A549 (cell line): ENCODE measurements around the gene SLC20A1. TPM values are rescaled to one million over a fixed set of nuclear protein-coding genes. Genes with fewer than 3 reads are reported as not detected.
"Not testable (repeated sequence)": the region's sequence is repeated elsewhere in the genome, so short reads cannot be mapped to it uniquely, and the experiment has no call there.

Experiments
- ATAC-seq, 2 experiments: fragments of 200-7000 bp in 1 of 2; fragments of >200 bp in 1 of 2; cut with Nextera tagmentation in 1 of 2; cut with Tn5 transposase in 1 of 2; 3 replicates each; pipeline versions ENCODE4 v1.8.0 to v1.9.1; 2018 to 2020; ENCODE audit warnings: mild to moderate bottlenecking in 1 of 2, moderate library complexity in 1 of 2
- CTCF ChIA-PET: fragments of 300-600 bp; sonication (Branson Sonifier 250); formaldehyde crosslinking; extraction: SDS; loops from one replicate; lab custom pipeline; 2021; ENCODE audit warnings: antibody characterized with exemption, inconsistent platforms; lab: Yijun Ruan, JAX
- POLR2A ChIA-PET: fragments of 350-600 bp; formaldehyde crosslinking; extraction: SDS; loops from one replicate; lab custom pipeline; 2021; ENCODE audit warnings: antibody characterized with exemption, inconsistent platforms; lab: Yijun Ruan, JAX
- DNase-seq, 2 experiments: peaks; one replicate each; pipeline versions ENCODE4 v3.0.0 to v3.0.0-alpha.2; 2011 to 2016; ENCODE audit warnings: low read depth in 1 of 2, low spot score in 1 of 2
- FAIRE-seq: peaks from 2 replicates; lab custom pipeline; 2011; peaks lifted over from hg19 to GRCh38; lab: Jason Lieb, UNC
- H3K27ac ChIP-seq, 2 experiments: fragments of >200 bp; sonication (Bioruptor Twin); formaldehyde crosslinking; 3 replicates each; pipeline ENCODE4 v1.5.1; 2016 to 2017
- H3K4me1 ChIP-seq: fragments of >200 bp; sonication (Bioruptor Twin); formaldehyde crosslinking; 3 replicates; pipeline ENCODE4 v1.6.1; 2016
- H3K4me2 ChIP-seq: fragments of >200 bp; sonication (Bioruptor Twin); formaldehyde crosslinking; 3 replicates; pipeline ENCODE4 v1.6.1; 2016
- H3K4me3 ChIP-seq: fragments of >200 bp; sonication (Bioruptor Twin); formaldehyde crosslinking; 3 replicates; pipeline ENCODE4 v1.5.1; 2016
- H3K9me3 ChIP-seq: fragments of >200 bp; sonication (Bioruptor Twin); formaldehyde crosslinking; 3 replicates; pipeline ENCODE4 v1.6.1; 2016
- ATOH8 ChIP-seq: fragments of 250-450 bp; sonication (Bioruptor Pico); IDR thresholded peaks from 2 replicates; pipeline ENCODE4 v1.5.0; 2020; ENCODE audit warnings: low read depth, mild to moderate bottlenecking, moderate library complexity
- CBX8 ChIP-seq: fragments of 200-600 bp; sonication (generic); IDR thresholded peaks from 2 replicates; pipeline ENCODE4 v1.6.1; 2016
- E2F6 ChIP-seq: IDR thresholded peaks from 2 replicates; pipeline ENCODE4 v1.6.1; 2012; ENCODE audit warnings: low read depth, borderline replicate concordance
- FOSB ChIP-seq: fragments of 250-450 bp; sonication (Bioruptor Pico); IDR thresholded peaks from 2 replicates; pipeline ENCODE4 v1.5.0; 2020; ENCODE audit warnings: mild to moderate bottlenecking, moderate library complexity
- FOSL2 ChIP-seq, 2 experiments: fragments of 450-650 bp in 1 of 2; fragments of >200 bp in 1 of 2; sonication (Bioruptor Twin) in 1 of 2; formaldehyde crosslinking; IDR thresholded peaks; 2 replicates each; pipeline versions ENCODE4 v1.5.0 to v1.6.1; 2016 to 2020; ENCODE audit warnings: mild to moderate bottlenecking in 1 of 2, moderate library complexity in 1 of 2
- HMGXB4 ChIP-seq: fragments of 250-450 bp; sonication (Bioruptor Pico); IDR thresholded peaks from 2 replicates; pipeline ENCODE4 v1.5.0; 2021; ENCODE audit warnings: mild to moderate bottlenecking, moderate library complexity, borderline replicate concordance
- HOXA7 ChIP-seq: fragments of 250-450 bp; sonication (Bioruptor Pico); IDR thresholded peaks from 2 replicates; pipeline ENCODE4 v1.5.0; 2020; ENCODE audit warnings: mild to moderate bottlenecking, moderate library complexity
- HOXB5 ChIP-seq: fragments of 250-450 bp; sonication (Bioruptor Pico); IDR thresholded peaks from 2 replicates; pipeline ENCODE4 v1.5.0; 2020; ENCODE audit warnings: mild to moderate bottlenecking, moderate library complexity
- JUN ChIP-seq, 2 experiments: fragments of >200 bp; sonication (Bioruptor Twin); formaldehyde crosslinking; IDR thresholded peaks; 2 replicates in 1 of 2; 3 replicates in 1 of 2; pipeline ENCODE4 v1.6.1; 2016 to 2017
- KDM1A ChIP-seq: fragments of 200-600 bp; sonication (generic); IDR thresholded peaks from 2 replicates; pipeline ENCODE4 v1.6.1; 2016; ENCODE audit warnings: low read depth, mild to moderate bottlenecking
- MAZ ChIP-seq: fragments of 150-350 bp; IDR thresholded peaks from 2 replicates; pipeline ENCODE4 v1.6.1; 2014; ENCODE audit warnings: antibody characterized with exemption, low read depth, low read length, borderline replicate concordance
- MYC ChIP-seq: IDR thresholded peaks from 2 replicates; pipeline ENCODE4 v1.6.1; 2012; ENCODE audit warnings: mild to moderate bottlenecking, inconsistent platforms, low read length, improper control_type of control experiment, borderline replicate concordance
- NFE2L2 ChIP-seq: fragments of 150-350 bp; conservative IDR thresholded peaks from 2 replicates; pipeline ENCODE4 v1.6.1; 2014; ENCODE audit warnings: low read length
- POLR2A ChIP-seq: IDR thresholded peaks from 2 replicates; pipeline ENCODE4 v1.6.1; 2012; ENCODE audit warnings: mild to moderate bottlenecking, low read length
- POLR2AphosphoS2 ChIP-seq: conservative IDR thresholded peaks from 2 replicates; pipeline ENCODE4 v1.6.1; 2012; ENCODE audit warnings: low read length, improper control_type of control experiment, inconsistent platforms
- RARB ChIP-seq: fragments of 250-450 bp; sonication (Bioruptor Pico); IDR thresholded peaks from 2 replicates; pipeline ENCODE4 v1.8.0; 2021; ENCODE audit warnings: mild to moderate bottlenecking, moderate library complexity
- RCOR1 ChIP-seq: fragments of 150-350 bp; IDR thresholded peaks from 2 replicates; pipeline ENCODE4 v1.6.1; 2014; ENCODE audit warnings: antibody characterized with exemption, low read length, low read depth
- RFX5 ChIP-seq: fragments of 450-650 bp; IDR thresholded peaks from 2 replicates; pipeline ENCODE4 v1.7.1; 2014; ENCODE audit warnings: antibody characterized with exemption, mild to moderate bottlenecking, moderate library complexity
- SMC3 ChIP-seq: fragments of >200 bp; sonication (Bioruptor Twin); formaldehyde crosslinking; IDR thresholded peaks from 3 replicates; pipeline ENCODE4 v1.6.1; 2018; ENCODE audit warnings: inconsistent platforms
- ZC3H11A ChIP-seq: fragments of 450-650 bp; IDR thresholded peaks from 2 replicates; pipeline ENCODE4 v1.6.1; 2014; ENCODE audit warnings: antibody characterized with exemption, mild to moderate bottlenecking
- ZNF302 ChIP-seq: fragments of 250-450 bp; sonication (Bioruptor Pico); IDR thresholded peaks from 2 replicates; pipeline ENCODE4 v1.9.0; 2021; ENCODE audit warnings: inconsistent platforms, mild to moderate bottlenecking, moderate library complexity
- WGBS: methylation state at CpG from one replicate; pipeline ENCODE4 v1.1.6; 2017; ENCODE audit errors: missing lambda C conversion rate; 5-methylcytosine and 5-hydroxymethylcytosine counted together
- polyA plus RNA-seq, 4 experiments: library from polyadenylated mRNA; depleted of rRNA in 3 of 4; stranded (reverse); fragments of >200 nt; fragmentation: RNase III in 1 of 4; extraction: RNeasy Plus Mini Kit Qiagen cat#74134 plus additional on column Dnase treatment in 1 of 4; gene quantifications; 2 replicates in 3 of 4; 3 replicates in 1 of 4; pipeline ENCODE4 v1.2.3, GENCODE V29; 2011 to 2017
- TF ChIP-seq, protein P1 (sequence below): fragments of >200 bp; sonication (Bioruptor Twin); formaldehyde crosslinking; IDR thresholded peaks from 2 replicates; pipeline ENCODE4 v1.6.1; 2016
- TF ChIP-seq, protein P2 (sequence below): fragments of >200 bp; sonication (Bioruptor Twin); formaldehyde crosslinking; IDR thresholded peaks from 3 replicates; pipeline ENCODE4 v1.5.1; 2016

The SLC20A1 gene
- polyA plus RNA-seq, 2 of the 4 experiments (the other 2 are of a cell fraction) = 83.6 to 86.8 TPM

DNA sequence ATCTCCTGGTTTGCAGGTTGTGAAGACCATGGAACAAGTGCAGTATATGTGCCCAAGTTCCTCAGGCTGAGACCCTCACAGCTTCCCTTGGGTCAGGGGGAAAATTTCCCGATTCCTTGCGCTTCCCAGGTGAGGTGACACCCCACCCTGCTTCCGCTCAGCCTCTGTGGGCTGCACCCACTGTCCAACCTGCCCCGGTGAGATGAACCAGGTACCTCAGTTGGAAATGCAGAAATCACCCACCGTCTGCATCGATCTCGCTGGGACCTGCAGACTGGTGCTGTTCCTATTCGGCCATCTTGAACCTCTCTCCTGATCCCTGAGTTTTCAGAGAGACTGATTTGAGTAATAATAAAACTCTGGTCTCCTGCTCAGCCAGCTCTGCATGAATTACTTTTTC, 30.7 kb upstream of the SLC20A1 start:
- H3K4me1 ChIP-seq = no peaks in the 10 kb centered on the region
- no peak for TF ChIP-seq CBX8
- TF ChIP-seq HOXA7 (CRISPR knock-in tag) = no peak
- no peak for TF ChIP-seq RCOR1
- no peak for TF ChIP-seq E2F6
- no peak for TF ChIP-seq FOSB (CRISPR knock-in tag)
- no peak for TF ChIP-seq HOXB5 (CRISPR knock-in tag)
- TF ChIP-seq POLR2A = no peak
- no peak for TF ChIP-seq RFX5
- no peak for TF ChIP-seq FOSL2 (IDR thresholded peaks at IDR 0.05)
- TF ChIP-seq FOSL2 (CRISPR knock-in tag; IDR thresholded peaks at IDR 0.05) = no peak
- no peak for DNase-seq
- H3K4me3 ChIP-seq = no peak overlapping the region
- H3K27ac ChIP-seq = no peak overlapping the region
- no peaks in the 10 kb centered on the region for H3K9me3 ChIP-seq
- ChIA-PET POLR2A (no interaction called here), CTCF (interaction anchor here (1.0 to 3.7 kb wide), 3 partner anchors 14 to 122 kb away, joined by 3 to 17 read pairs (median 6); no protein-coding TSS in a partner anchor)
- no peak for FAIRE-seq
- 91% methylated on average over 8 of the region's 8 CpGs for WGBS
- no peak overlapping the region for H3K4me2 ChIP-seq
- no peak for ATAC-seq

- ATAC-seq, H3K4me2 ChIP-seq, H3K9me3 ChIP-seq, H3K4me3 ChIP-seq, H3K27ac ChIP-seq, FAIRE-seq, POLR2A ChIA-PET, H3K4me1 ChIP-seq, DNase-seq: not testable (repeated sequence)
- CTCF ChIA-PET = interaction anchor here (1.0 to 3.7 kb wide), 2 partner anchors 15 to 121 kb away, joined by 3 to 17 read pairs; no protein-coding TSS in a partner anchor
- 79% methylated on average over 2 of the region's 2 CpGs for WGBS
Measured at GRCh38 chr2:112615798-112616197, 29.9 kb upstream of the SLC20A1 start.

DNA sequence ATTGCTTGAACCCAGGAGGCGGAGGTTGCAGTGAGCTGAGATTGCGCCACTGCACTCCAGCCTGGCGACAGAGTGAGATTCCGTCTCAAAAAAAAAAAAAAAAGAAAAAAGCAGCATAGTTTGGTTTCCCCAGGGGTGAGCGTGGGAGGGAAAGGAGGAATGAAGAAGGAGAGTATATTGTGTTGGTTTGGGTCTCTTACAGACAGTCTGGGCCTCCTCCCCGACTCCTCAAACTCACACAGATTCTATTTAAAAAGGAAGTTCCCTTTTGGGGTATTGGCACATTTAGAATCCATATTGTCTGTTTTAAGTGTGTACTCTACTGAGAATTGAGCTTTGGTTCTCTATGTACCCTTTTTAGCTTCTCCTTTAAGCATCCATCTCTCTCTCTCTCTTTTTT, 27.4 kb upstream of the SLC20A1 start:
- POLR2A ChIA-PET = no interaction called here
- TF ChIP-seq MYC = no peak
- TF ChIP-seq POLR2AphosphoS2 = no peak
- no peak for TF ChIP-seq RARB (CRISPR knock-in tag)
- no peak for TF ChIP-seq NFE2L2
- TF ChIP-seq POLR2A = no peak
- TF ChIP-seq, protein P1, sequence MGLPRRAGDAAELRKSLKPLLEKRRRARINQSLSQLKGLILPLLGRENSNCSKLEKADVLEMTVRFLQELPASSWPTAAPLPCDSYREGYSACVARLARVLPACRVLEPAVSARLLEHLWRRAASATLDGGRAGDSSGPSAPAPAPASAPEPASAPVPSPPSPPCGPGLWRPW = no peak
- TF ChIP-seq ATOH8 (CRISPR knock-in tag) = no peak
- TF ChIP-seq ZNF302 (CRISPR knock-in tag) = no peak
- no peak for TF ChIP-seq CBX8
- TF ChIP-seq HMGXB4 (CRISPR knock-in tag) = no peak
- no peak for TF ChIP-seq SMC3
- TF ChIP-seq KDM1A = no peak
- TF ChIP-seq MAZ = no peak
- TF ChIP-seq, protein P2, sequence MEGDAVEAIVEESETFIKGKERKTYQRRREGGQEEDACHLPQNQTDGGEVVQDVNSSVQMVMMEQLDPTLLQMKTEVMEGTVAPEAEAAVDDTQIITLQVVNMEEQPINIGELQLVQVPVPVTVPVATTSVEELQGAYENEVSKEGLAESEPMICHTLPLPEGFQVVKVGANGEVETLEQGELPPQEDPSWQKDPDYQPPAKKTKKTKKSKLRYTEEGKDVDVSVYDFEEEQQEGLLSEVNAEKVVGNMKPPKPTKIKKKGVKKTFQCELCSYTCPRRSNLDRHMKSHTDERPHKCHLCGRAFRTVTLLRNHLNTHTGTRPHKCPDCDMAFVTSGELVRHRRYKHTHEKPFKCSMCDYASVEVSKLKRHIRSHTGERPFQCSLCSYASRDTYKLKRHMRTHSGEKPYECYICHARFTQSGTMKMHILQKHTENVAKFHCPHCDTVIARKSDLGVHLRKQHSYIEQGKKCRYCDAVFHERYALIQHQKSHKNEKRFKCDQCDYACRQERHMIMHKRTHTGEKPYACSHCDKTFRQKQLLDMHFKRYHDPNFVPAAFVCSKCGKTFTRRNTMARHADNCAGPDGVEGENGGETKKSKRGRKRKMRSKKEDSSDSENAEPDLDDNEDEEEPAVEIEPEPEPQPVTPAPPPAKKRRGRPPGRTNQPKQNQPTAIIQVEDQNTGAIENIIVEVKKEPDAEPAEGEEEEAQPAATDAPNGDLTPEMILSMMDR = no peak
- TF ChIP-seq HOXA7 (CRISPR knock-in tag) = no peak
- TF ChIP-seq JUN (IDR thresholded peaks at IDR 0.05) = no peak
- TF ChIP-seq ZC3H11A = no peak
- no peak overlapping the region for H3K4me2 ChIP-seq
- CTCF ChIA-PET = interaction anchor here (0.6 to 1.4 kb wide), 3 partner anchors 33 to 764 kb away, joined by 3 to 4 read pairs (median 4); no protein-coding TSS in a partner anchor
- no peak overlapping the region for H3K4me3 ChIP-seq
- DNase-seq (no peak), ATAC-seq (no peak), FAIRE-seq (no peak)
- peaks cover 23% of the 10 kb centered on the region for H3K4me1 ChIP-seq
- no peak overlapping the region for H3K27ac ChIP-seq
- 94% methylated on average over 6 of the region's 6 CpGs for WGBS
- H3K9me3 ChIP-seq = no peaks in the 10 kb centered on the region
